Common myeloid progenitor, CD34-positive (primary cell): ENCODE measurements around the gene SGSH. TPM values are rescaled to one million over a fixed set of nuclear protein-coding genes. Genes with fewer than 3 reads are reported as not detected.

Source experiments
- CTCF ChIA-PET: fragments of 350-600 bp; sonication (Branson Sonifier 250); formaldehyde crosslinking; loops from one replicate; lab custom pipeline; 2021; ENCODE audit warnings: antibody characterized with exemption; lab: Charles Lee
- POLR2A ChIA-PET: fragments of 350-600 bp; sonication (Branson Sonifier 250); formaldehyde crosslinking; loops from one replicate; lab custom pipeline; 2021; ENCODE audit warnings: antibody characterized with exemption; lab: Charles Lee
- DNase-seq, 3 donors: peaks; one replicate each; pipeline versions ENCODE4 v3.0.0 to v3.0.0-alpha.2; 2013
- H3K27ac ChIP-seq, 2 experiments: 1 replicate in 1 of 2; 2 replicates in 1 of 2; pipeline ENCODE4 v1.7.0; 2013; ENCODE audit warnings: inconsistent platforms in 2 of 2, low read length in 2 of 2, mild to moderate bottlenecking in 2 of 2, low read depth in 1 of 2, moderate library complexity in 1 of 2; ENCODE audit not compliant: severe bottlenecking in 2 of 2, insufficient read depth in 1 of 2, poor library complexity in 1 of 2
- H3K27me3 ChIP-seq, 5 experiments: replicated peaks in 2 of 5; 1 replicate in 3 of 5; 2 replicates in 2 of 5; pipeline versions ENCODE4 v1.6.1 to v1.7.0; 2013; ENCODE audit warnings: low read length in 4 of 5, mild to moderate bottlenecking in 2 of 5, moderate library complexity in 2 of 5, inconsistent platforms in 1 of 5; ENCODE audit not compliant: insufficient read depth in 5 of 5, control insufficient read depth in 4 of 5
- H3K36me3 ChIP-seq, 4 experiments: 1 replicate in 2 of 4; 2 replicates in 2 of 4; pipeline versions ENCODE4 v1.6.1 to v1.7.0; 2013; ENCODE audit warnings: low read length in 3 of 4, control low read depth in 1 of 4, mild to moderate bottlenecking in 1 of 4; ENCODE audit not compliant: control insufficient read depth in 4 of 4, insufficient read depth in 4 of 4
- H3K4me1 ChIP-seq, 4 experiments: 1 replicate in 3 of 4; 2 replicates in 1 of 4; pipeline versions ENCODE4 v1.6.1 to v1.7.1; 2013; ENCODE audit warnings: low read length in 3 of 4, mild to moderate bottlenecking in 3 of 4, control low read depth in 1 of 4, inconsistent platforms in 1 of 4, moderate library complexity in 1 of 4; ENCODE audit not compliant: control insufficient read depth in 4 of 4, insufficient read depth in 4 of 4; ENCODE audit errors: control extremely low read depth in 1 of 4
- H3K4me3 ChIP-seq, 7 experiments: 1 replicate in 4 of 7; 2 replicates in 3 of 7; pipeline versions ENCODE4 v1.5.1 to v1.7.0; 2013; ENCODE audit warnings: mild to moderate bottlenecking in 7 of 7, low read length in 6 of 7, moderate library complexity in 6 of 7, inconsistent platforms in 2 of 7, low read depth in 2 of 7, control low read depth in 1 of 7; ENCODE audit not compliant: insufficient read depth in 4 of 7, control insufficient read depth in 1 of 7; ENCODE audit errors: extremely low read depth in 1 of 7
- H3K9me3 ChIP-seq, 5 experiments: 1 replicate in 4 of 5; 2 replicates in 1 of 5; pipeline versions ENCODE4 v1.6.1 to v1.7.1; 2013; ENCODE audit warnings: low read length in 4 of 5, mild to moderate bottlenecking in 2 of 5, inconsistent platforms in 1 of 5, low read depth in 1 of 5, moderate library complexity in 1 of 5; ENCODE audit not compliant: control insufficient read depth in 4 of 5, insufficient read depth in 2 of 5; ENCODE audit errors: control extremely low read depth in 1 of 5
- WGBS: methylation state at CpG from one replicate; pipeline ENCODE4 v1.1.5; 2013; ENCODE audit not compliant: insufficient coverage; 5-methylcytosine and 5-hydroxymethylcytosine counted together
- polyA plus RNA-seq: library from polyadenylated mRNA; unstranded; fragments of 120-200 nt; gene quantifications from one replicate; pipeline ENCODE4 v1.2.1, GENCODE V29; 2013

The SGSH gene
- polyA plus RNA-seq = 0.75 TPM

- Histone ChIP-seq H3K4me1 (peaks cover 0 to 27% (median 21%) of the 10 kb centered on the region in 4 experiments), H3K4me3 (peak within 1 kb of the TSS; percentile 1 to 68 (median 53)), H3K27ac (peak within 1 kb of the TSS in 1 of 2 experiments; percentile 61), H3K27me3 (peaks cover 0 to 87% (median 20%) of the 10 kb centered on the region in 5 experiments), H3K9me3 (peaks cover 0 to 1% (median 0%) of the 10 kb centered on the region in 5 experiments), H3K36me3 (no peaks in the 10 kb centered on the region)
- ChIA-PET CTCF (no interaction called here), POLR2A (no interaction called here)
- DNase-seq = peak in 2 of 3 donors; percentile 26 to 49
- WGBS = under 1% methylated on average over 58 of the region's 77 CpGs
Observed at GRCh38 chr17:80220054-80220735, at the start of gene SGSH, which contains the start of gene SLC26A11. Gene SGSH (minus strand): TSS chr17:80220333. CDS start chr17:80220313, 20 bp downstream. Gene SLC26A11 (plus strand): TSS chr17:80220427. CDS start chr17:80221561, 1,134 bp downstream.

- Histone ChIP-seq H3K27ac (no peak overlapping the region), H3K4me1 (peaks cover 2 to 12% (median 6%) of the 10 kb centered on the region in 4 experiments), H3K27me3 (no peaks in the 10 kb centered on the region), H3K4me3 (no peak overlapping the region), H3K9me3 (no peaks in the 10 kb centered on the region), H3K36me3 (peaks cover 2 to 62% (median 33%) of the 10 kb centered on the region in 4 experiments)
- POLR2A ChIA-PET = no interaction called here
- 100% methylated on average over 1 of the region's 2 CpGs for WGBS
- no peak for DNase-seq
- CTCF ChIA-PET = interaction anchor here (0.6 kb wide), 1 partner anchor 93 kb away, joined by 3 read pairs; no protein-coding TSS in a partner anchor
Observed at GRCh38 chr17:80269405-80269807, 49.3 kb upstream of the SGSH start.

GRCh38 chr17:80268427-80268826, 48.3 kb upstream of the SGSH start:
- H3K27me3 ChIP-seq = no peaks in the 10 kb centered on the region
- H3K4me1 ChIP-seq = peaks cover 2 to 22% (median 16%) of the 10 kb centered on the region in 4 experiments
- peaks cover 2 to 55% (median 30%) of the 10 kb centered on the region in 4 experiments for H3K36me3 ChIP-seq
- CTCF ChIA-PET = no interaction called here
- H3K9me3 ChIP-seq = no peaks in the 10 kb centered on the region
- no peak overlapping the region for H3K27ac ChIP-seq
- H3K4me3 ChIP-seq = no peak overlapping the region
- POLR2A ChIA-PET = no interaction called here
- DNase-seq = no peak
- 100% methylated on average over 1 of the region's 4 CpGs for WGBS

- ChIA-PET POLR2A (no interaction called here), CTCF (interaction anchor here (0.6 kb wide), 1 partner anchor 481 kb away, joined by 4 read pairs; no protein-coding TSS in a partner anchor)
- Histone ChIP-seq H3K9me3 (no peaks in the 10 kb centered on the region), H3K4me3 (no peak overlapping the region), H3K27ac (no peak overlapping the region), H3K4me1 (peaks cover 2 to 32% (median 26%) of the 10 kb centered on the region in 4 experiments), H3K27me3 (no peaks in the 10 kb centered on the region), H3K36me3 (peaks cover 2 to 45% (median 22%) of the 10 kb centered on the region in 4 experiments)
- DNase-seq = no peak
- 94% methylated on average over 3 of the region's 6 CpGs for WGBS
Observed at GRCh38 chr17:80267391-80267790, 47.3 kb upstream of the SGSH start.

- whole genome bisulfite sequencing = over 99% methylated on average over 14 of the region's 17 CpGs
- no peak overlapping the region for H3K4me3 ChIP-seq
Observed at GRCh38 chr17:80265205-80266068, 45.3 kb upstream of the SGSH start.

GRCh38 chr17:80264205-80265075, 44.3 kb upstream of the SGSH start:
- DNase-seq = peak; percentile 32 to 77 (median 63)
- POLR2A ChIA-PET = no interaction called here
- CTCF ChIA-PET = interaction anchor here (0.9 to 1.4 kb wide), 4 partner anchors 8 to 163 kb away, joined by 3 read pairs; partner anchors contain the start of gene GAA
- Histone ChIP-seq H3K36me3 (peaks cover 2 to 27% (median 14%) of the 10 kb centered on the region in 4 experiments), H3K27me3 (no peaks in the 10 kb centered on the region), H3K4me1 (peaks cover 6 to 52% (median 47%) of the 10 kb centered on the region in 4 experiments), H3K27ac (peak overlapping the region in 1 of 2 experiments; percentile 64), H3K4me3 (peak overlapping the region; percentile 40 to 89 (median 82)), H3K9me3 (no peaks in the 10 kb centered on the region)
- WGBS = 1% methylated on average over 10 of the region's 19 CpGs

More at GRCh38 chr17:80265205-80266068, 45.3 kb upstream of the SGSH start:
- Histone ChIP-seq H3K27ac (no peak overlapping the region), H3K4me1 (peaks cover 6 to 46% (median 40%) of the 10 kb centered on the region in 4 experiments), H3K27me3 (no peaks in the 10 kb centered on the region), H3K36me3 (peaks cover 2 to 36% (median 19%) of the 10 kb centered on the region in 4 experiments), H3K9me3 (no peaks in the 10 kb centered on the region)
- ChIA-PET CTCF (no interaction called here), POLR2A (no interaction called here)
- no peak for DNase-seq
